Measurements from ENCODE around the gene PTPRN2. TPM values are rescaled to one million over a fixed set of nuclear protein-coding genes. Genes with fewer than 3 reads are reported as not detected.

PTPRN2 gene
- total and polyA plus RNA-seq, 9 of the 15 experiments (the other 6 are each of a cell fraction or from before 2014, with no cell fraction given) = not detected

DNA sequence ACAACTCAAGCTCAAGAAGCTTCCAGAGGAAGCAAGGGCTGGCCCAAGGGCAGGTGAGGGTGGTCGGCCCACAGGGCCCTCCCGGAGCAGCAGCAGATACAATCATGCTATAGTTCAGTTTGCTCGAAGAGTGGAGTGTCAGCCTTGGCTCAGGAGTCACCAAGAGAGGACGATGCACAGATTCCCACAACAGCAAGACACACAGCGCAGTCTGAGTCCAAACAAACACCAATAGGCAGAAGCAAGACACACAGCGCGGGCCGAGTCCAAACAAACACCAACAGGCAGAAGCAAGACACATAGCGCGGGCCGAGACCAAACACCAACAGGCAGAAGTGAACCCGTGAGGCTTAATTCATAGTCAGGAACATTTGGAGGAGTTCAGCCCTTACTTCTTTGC is 138.4 kb downstream of the PTPRN2 start:
- Histone ChIP-seq H3K9ac (ENCODE audit: insufficient read depth in 1 of 2, low read depth in 2 of 2, low read length in 2 of 2) (no peak overlapping the region; a peak in 1 of 4 replicates), H3K4me3 (no peak overlapping the region), H4K20me1 (replicated peaks; ENCODE audit: control insufficient read depth, insufficient read depth, low read length) (no peaks in the 10 kb centered on the region), H3K4me1 (replicated peaks in 1 of 2; ENCODE audit: control insufficient read depth in 2 of 2, insufficient read depth in 2 of 2, low read length in 2 of 2) (peaks cover 0 to 5% of the 10 kb centered on the region in 2 experiments; a peak in 1 of 5 replicates), H3K27ac (ENCODE audit: extremely low read depth, low read depth, low read length) (no peak overlapping the region), H3K36me3 (ENCODE audit: control insufficient read depth, insufficient read depth, low read length) (no peaks in the 10 kb centered on the region), H3K4me2 (ENCODE audit: insufficient read depth, low read length) (no peak overlapping the region), H3K79me2 (ENCODE audit: control insufficient read depth, insufficient read depth, low read length) (no peaks in the 10 kb centered on the region), H3K27me3 (ENCODE audit: control insufficient read depth in 2 of 2, insufficient read depth in 2 of 2, low read length in 2 of 2) (peaks cover 54 to 88% of the 10 kb centered on the region in 2 experiments; a peak in 4 of 5 replicates), H2AFZ (ENCODE audit: low read depth, low read length) (no peak overlapping the region), H3K9me1 (ENCODE audit: control insufficient read depth, insufficient read depth, low read length) (no peaks in the 10 kb centered on the region), H3K9me3 (replicated peaks; ENCODE audit: control insufficient read depth, insufficient read depth, low read depth, low read length) (no peaks in the 10 kb centered on the region)
- in situ Hi-C loops (cut with MboI) (no loop called here), intact Hi-C loops (cut with micrococcal nuclease) (no loop called here)
- no peak for ATAC-seq
- ChIA-PET POLR2A (no interaction called here), CTCF (ENCODE audit: low intra/inter-chr PET ratio) (no interaction called here)
- no TSS peak for BruUV-seq (replicated peaks)
- 0% methylated on average over 12 of the region's 12 CpGs for WGBS (ENCODE audit: insufficient coverage, low coverage, missing lambda C conversion rate)
- FAIRE-seq = no peak
- no peak for DNase-seq (ENCODE audit: extremely low read depth in 1 of 4, low spot score in 3 of 4)
- TF ChIP-seq MAFG (tag; conservative IDR thresholded peaks at IDR 0.05) (no peak), SRSF9 (IDR thresholded peaks at IDR 0.05; ENCODE audit: borderline replicate concordance, low read depth, low read length) (no peak), ZNF239 (CRISPR knock-in tag; IDR thresholded peaks at IDR 0.05) (no peak), TCF3 (CRISPR knock-in tag; IDR thresholded peaks at IDR 0.05) (no peak), RBM15 (IDR thresholded peaks at IDR 0.05; ENCODE audit: insufficient read depth, low read length) (no peak), ZNF668 (CRISPR knock-in tag; IDR thresholded peaks at IDR 0.05) (no peak), WHSC1 (IDR thresholded peaks at IDR 0.05; ENCODE audit: low read length) (no peak), ZNF224 (CRISPR knock-in tag; IDR thresholded peaks at IDR 0.05) (no peak), SMAD3 (CRISPR knock-in tag; conservative IDR thresholded peaks at IDR 0.05) (no peak), GATA2 (CRISPR knock-in tag; IDR thresholded peaks at IDR 0.05) (no peak), LARP7 (IDR thresholded peaks at IDR 0.05) (no peak)
- TF ChIP-seq, protein P1, sequence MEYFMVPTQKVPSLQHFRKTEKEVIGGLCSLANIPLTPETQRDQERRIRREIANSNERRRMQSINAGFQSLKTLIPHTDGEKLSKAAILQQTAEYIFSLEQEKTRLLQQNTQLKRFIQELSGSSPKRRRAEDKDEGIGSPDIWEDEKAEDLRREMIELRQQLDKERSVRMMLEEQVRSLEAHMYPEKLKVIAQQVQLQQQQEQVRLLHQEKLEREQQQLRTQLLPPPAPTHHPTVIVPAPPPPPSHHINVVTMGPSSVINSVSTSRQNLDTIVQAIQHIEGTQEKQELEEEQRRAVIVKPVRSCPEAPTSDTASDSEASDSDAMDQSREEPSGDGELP (CRISPR knock-in tag; IDR thresholded peaks at IDR 0.05; ENCODE audit: borderline replicate concordance) = no peak
- TF ChIP-seq, protein P2, sequence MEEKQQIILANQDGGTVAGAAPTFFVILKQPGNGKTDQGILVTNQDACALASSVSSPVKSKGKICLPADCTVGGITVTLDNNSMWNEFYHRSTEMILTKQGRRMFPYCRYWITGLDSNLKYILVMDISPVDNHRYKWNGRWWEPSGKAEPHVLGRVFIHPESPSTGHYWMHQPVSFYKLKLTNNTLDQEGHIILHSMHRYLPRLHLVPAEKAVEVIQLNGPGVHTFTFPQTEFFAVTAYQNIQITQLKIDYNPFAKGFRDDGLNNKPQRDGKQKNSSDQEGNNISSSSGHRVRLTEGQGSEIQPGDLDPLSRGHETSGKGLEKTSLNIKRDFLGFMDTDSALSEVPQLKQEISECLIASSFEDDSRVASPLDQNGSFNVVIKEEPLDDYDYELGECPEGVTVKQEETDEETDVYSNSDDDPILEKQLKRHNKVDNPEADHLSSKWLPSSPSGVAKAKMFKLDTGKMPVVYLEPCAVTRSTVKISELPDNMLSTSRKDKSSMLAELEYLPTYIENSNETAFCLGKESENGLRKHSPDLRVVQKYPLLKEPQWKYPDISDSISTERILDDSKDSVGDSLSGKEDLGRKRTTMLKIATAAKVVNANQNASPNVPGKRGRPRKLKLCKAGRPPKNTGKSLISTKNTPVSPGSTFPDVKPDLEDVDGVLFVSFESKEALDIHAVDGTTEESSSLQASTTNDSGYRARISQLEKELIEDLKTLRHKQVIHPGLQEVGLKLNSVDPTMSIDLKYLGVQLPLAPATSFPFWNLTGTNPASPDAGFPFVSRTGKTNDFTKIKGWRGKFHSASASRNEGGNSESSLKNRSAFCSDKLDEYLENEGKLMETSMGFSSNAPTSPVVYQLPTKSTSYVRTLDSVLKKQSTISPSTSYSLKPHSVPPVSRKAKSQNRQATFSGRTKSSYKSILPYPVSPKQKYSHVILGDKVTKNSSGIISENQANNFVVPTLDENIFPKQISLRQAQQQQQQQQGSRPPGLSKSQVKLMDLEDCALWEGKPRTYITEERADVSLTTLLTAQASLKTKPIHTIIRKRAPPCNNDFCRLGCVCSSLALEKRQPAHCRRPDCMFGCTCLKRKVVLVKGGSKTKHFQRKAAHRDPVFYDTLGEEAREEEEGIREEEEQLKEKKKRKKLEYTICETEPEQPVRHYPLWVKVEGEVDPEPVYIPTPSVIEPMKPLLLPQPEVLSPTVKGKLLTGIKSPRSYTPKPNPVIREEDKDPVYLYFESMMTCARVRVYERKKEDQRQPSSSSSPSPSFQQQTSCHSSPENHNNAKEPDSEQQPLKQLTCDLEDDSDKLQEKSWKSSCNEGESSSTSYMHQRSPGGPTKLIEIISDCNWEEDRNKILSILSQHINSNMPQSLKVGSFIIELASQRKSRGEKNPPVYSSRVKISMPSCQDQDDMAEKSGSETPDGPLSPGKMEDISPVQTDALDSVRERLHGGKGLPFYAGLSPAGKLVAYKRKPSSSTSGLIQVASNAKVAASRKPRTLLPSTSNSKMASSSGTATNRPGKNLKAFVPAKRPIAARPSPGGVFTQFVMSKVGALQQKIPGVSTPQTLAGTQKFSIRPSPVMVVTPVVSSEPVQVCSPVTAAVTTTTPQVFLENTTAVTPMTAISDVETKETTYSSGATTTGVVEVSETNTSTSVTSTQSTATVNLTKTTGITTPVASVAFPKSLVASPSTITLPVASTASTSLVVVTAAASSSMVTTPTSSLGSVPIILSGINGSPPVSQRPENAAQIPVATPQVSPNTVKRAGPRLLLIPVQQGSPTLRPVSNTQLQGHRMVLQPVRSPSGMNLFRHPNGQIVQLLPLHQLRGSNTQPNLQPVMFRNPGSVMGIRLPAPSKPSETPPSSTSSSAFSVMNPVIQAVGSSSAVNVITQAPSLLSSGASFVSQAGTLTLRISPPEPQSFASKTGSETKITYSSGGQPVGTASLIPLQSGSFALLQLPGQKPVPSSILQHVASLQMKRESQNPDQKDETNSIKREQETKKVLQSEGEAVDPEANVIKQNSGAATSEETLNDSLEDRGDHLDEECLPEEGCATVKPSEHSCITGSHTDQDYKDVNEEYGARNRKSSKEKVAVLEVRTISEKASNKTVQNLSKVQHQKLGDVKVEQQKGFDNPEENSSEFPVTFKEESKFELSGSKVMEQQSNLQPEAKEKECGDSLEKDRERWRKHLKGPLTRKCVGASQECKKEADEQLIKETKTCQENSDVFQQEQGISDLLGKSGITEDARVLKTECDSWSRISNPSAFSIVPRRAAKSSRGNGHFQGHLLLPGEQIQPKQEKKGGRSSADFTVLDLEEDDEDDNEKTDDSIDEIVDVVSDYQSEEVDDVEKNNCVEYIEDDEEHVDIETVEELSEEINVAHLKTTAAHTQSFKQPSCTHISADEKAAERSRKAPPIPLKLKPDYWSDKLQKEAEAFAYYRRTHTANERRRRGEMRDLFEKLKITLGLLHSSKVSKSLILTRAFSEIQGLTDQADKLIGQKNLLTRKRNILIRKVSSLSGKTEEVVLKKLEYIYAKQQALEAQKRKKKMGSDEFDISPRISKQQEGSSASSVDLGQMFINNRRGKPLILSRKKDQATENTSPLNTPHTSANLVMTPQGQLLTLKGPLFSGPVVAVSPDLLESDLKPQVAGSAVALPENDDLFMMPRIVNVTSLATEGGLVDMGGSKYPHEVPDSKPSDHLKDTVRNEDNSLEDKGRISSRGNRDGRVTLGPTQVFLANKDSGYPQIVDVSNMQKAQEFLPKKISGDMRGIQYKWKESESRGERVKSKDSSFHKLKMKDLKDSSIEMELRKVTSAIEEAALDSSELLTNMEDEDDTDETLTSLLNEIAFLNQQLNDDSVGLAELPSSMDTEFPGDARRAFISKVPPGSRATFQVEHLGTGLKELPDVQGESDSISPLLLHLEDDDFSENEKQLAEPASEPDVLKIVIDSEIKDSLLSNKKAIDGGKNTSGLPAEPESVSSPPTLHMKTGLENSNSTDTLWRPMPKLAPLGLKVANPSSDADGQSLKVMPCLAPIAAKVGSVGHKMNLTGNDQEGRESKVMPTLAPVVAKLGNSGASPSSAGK (IDR thresholded peaks at IDR 0.05) = no peak
